ENCODE measurements around the gene PDP2. TPM values are rescaled to one million over a fixed set of nuclear protein-coding genes. Genes with fewer than 3 reads are reported as not detected.
A peak's percentile ranks its signal among the peaks of the same experiment; 100 is the strongest.

PDP2 gene
- total and polyA plus RNA-seq, 11 donors, result 1.1 to 7.5 (median 3.5) TPM

DNA sequence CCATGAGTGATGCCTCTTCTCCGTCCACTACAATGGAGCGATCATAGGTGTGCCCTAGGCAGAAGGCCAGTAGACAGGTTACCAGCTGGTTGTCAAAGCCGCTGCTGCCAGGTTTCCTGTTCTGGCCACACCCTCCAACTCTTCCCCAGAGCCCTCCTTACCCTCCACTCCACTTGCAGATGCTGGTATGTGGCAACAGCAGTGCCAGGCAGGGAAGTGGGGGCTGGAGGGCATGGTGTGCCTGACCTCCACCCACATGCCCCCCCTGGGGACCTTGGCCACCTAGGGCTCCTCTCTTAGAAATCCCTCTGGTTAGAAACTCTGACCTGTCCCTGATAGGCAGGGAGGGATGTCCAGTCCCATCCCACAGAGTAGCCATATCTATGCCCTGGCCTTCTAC is 43.6 kb downstream of the PDP2 start:
- ATAC-seq (peak in 1 of 4 donors; percentile 0), DNase-seq (peak in 1 of 5 donors; percentile 63)
- peaks cover 0 to 23% (median 0%) of the 10 kb centered on the region in 9 donors for H3K36me3 ChIP-seq
- TF ChIP-seq, protein P1, sequence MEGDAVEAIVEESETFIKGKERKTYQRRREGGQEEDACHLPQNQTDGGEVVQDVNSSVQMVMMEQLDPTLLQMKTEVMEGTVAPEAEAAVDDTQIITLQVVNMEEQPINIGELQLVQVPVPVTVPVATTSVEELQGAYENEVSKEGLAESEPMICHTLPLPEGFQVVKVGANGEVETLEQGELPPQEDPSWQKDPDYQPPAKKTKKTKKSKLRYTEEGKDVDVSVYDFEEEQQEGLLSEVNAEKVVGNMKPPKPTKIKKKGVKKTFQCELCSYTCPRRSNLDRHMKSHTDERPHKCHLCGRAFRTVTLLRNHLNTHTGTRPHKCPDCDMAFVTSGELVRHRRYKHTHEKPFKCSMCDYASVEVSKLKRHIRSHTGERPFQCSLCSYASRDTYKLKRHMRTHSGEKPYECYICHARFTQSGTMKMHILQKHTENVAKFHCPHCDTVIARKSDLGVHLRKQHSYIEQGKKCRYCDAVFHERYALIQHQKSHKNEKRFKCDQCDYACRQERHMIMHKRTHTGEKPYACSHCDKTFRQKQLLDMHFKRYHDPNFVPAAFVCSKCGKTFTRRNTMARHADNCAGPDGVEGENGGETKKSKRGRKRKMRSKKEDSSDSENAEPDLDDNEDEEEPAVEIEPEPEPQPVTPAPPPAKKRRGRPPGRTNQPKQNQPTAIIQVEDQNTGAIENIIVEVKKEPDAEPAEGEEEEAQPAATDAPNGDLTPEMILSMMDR (IDR thresholded peaks at IDR 0.05), result no peak
- no peak for TF ChIP-seq POLR2A (IDR thresholded peaks at IDR 0.05)
- 25 to 40% (median 32%) methylated on average over 3 of the region's 3 CpGs for WGBS, 4 donors
- peak overlapping the region; percentile 80 to 99 (median 93) for H3K27ac ChIP-seq
- intact Hi-C loops (cut with DNase I), result loop anchor here in 3 of 10 donors (1.0 to 2.0 kb wide), 3 partner anchors 21 to 23 kb away; no protein-coding TSS in a partner anchor
- H3K27me3 ChIP-seq, result peaks cover 0 to 39% (median 0%) of the 10 kb centered on the region in 9 donors
- H3K9me3 ChIP-seq, result no peaks in the 10 kb centered on the region
- H3K4me1 ChIP-seq, result peaks cover 0 to 78% (median 36%) of the 10 kb centered on the region in 12 donors
- H3K4me3 ChIP-seq, result peak overlapping the region; percentile 48 to 94 (median 68)

DNA sequence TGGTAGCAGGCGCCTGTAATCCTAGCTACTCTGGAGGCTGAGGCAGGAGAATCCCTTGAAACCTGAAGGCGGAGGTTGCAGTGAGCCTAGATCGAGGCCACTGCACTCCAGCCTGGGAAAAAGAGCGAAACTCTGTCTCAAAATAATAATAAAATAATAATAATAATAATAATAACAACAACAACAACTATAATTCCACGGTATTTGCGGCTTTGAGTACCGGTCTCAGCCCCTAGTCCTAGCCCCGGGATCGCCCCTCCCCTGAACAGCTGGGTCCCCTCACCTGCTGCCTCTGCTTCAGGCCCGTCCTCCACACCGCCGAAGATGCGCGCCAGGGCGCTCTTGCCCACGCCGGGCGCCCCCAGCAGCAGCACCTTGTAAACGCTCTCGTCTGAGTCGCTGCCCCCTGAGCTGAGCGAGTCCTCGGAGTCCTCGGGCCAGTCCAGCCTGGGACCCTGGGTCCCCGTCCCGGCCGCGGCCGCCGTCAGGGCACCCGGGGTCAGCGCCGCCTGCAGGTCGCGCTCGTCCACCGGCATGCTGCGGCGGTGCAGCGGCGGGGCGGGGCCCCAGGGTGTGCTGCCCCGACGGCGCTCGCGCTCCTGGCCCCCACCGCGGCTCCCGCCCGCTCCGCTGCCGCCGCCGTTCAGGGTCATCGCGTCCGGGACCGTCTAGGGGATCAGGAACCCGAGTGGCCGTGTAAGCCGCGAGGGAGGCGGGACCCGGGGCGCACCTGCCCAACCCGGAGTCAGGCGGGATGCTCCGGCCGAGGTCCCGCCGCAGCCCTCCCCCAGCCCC is 44.4 kb downstream of the PDP2 start:
- WGBS, 4 donors, result 5 to 19% (median 11%) methylated on average over 15 to 72 of the region's 72 CpGs
- Histone ChIP-seq H3K36me3 (peaks cover 0 to 23% (median 0%) of the 10 kb centered on the region in 9 donors), H3K27ac (peak overlapping the region; percentile 80 to 99 (median 93)), H3K27me3 (peaks cover 0 to 39% (median 0%) of the 10 kb centered on the region in 9 donors), H3K4me3 (peak overlapping the region; percentile 48 to 94 (median 68)), H3K9me3 (no peaks in the 10 kb centered on the region), H3K4me1 (peaks cover 0 to 70% (median 32%) of the 10 kb centered on the region in 12 donors)
- ATAC-seq (peak in 2 of 4 donors; percentile 1 to 25), DNase-seq (peak in 4 of 5 donors; percentile 57 to 75 (median 70))
- intact Hi-C loops (cut with DNase I), result loop anchor here in 5 of 10 donors (1.0 to 2.0 kb wide), 3 partner anchors 21 to 24 kb away; no protein-coding TSS in a partner anchor
- TF ChIP-seq POLR2A (IDR thresholded peaks at IDR 0.05), result no peak
- TF ChIP-seq, protein P1 (IDR thresholded peaks at IDR 0.05), result peak in 9 of 12 donors; percentile 14 to 52 (median 39)

DNA sequence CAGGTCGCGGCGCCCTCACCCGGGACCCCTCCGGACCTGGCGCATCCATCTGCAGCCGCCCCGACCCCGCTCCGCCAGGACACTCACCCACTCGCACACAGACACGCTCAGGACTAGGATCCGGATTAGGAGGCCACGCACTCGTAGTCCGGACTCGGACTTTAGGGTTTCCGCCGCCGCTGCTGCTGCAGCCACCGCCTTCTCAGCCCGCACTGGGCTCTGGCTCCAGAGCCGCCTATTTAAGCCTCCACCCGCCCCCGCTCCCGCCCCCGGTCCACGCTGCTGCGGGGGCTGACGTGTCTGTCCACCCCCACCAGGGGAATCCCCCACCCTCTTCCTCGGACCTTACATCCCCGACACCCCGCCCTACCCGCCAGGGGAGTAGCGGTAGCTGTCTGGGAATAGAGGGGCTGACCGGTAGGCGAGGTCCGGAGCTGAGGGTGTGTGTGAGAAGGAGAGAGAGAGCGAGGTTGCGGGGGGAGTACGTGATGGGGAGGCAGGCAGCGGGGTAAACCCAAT is 45.1 kb downstream of the PDP2 start, which contains the start of gene RRAD:
TSS of gene RRAD (minus strand) at position 214 of the 519 bp plus-strand sequence. CDS start 356 bp downstream, outside the sequence.
- ATAC-seq (peak; percentile 30 to 53 (median 51)), DNase-seq (peak; percentile 73 to 92 (median 80))
- Histone ChIP-seq H3K27ac (peak within 1 kb of the TSS; percentile 80 to 99 (median 93)), H3K4me1 (peaks cover 0 to 65% (median 31%) of the 10 kb centered on the region in 12 donors), H3K36me3 (peaks cover 0 to 23% (median 0%) of the 10 kb centered on the region in 9 donors), H3K9me3 (no peaks in the 10 kb centered on the region), H3K27me3 (peaks cover 0 to 34% (median 0%) of the 10 kb centered on the region in 9 donors), H3K4me3 (peak within 1 kb of the TSS; percentile 48 to 94 (median 68))
- intact Hi-C loops (cut with DNase I), result loop anchor here in 5 of 10 donors (1.0 to 2.0 kb wide), 3 partner anchors 22 to 25 kb away; no protein-coding TSS in a partner anchor
- TF ChIP-seq POLR2A (IDR thresholded peaks at IDR 0.05), result peak; percentile 33 to 85
- TF ChIP-seq, protein P1 (IDR thresholded peaks at IDR 0.05), result no peak
- 2 to 5% (median 3%) methylated on average over 8 to 42 of the region's 42 CpGs for WGBS, 4 donors
